Effector CD4-positive, alpha-beta T cell (primary cell): ENCODE results near the gene CACNA1G.

Experiments used
- DNase-seq: peaks from one replicate; pipeline ENCODE4 v3.0.0-alpha.2; 2020

CACNA1G gene

GRCh38 chr17:50659179-50659578 lies 98.7 kb downstream of the CACNA1G start:
- DNase-seq: no peak

GRCh38 chr17:50660042-50660886 lies 99.7 kb downstream of the CACNA1G start:
- DNase-seq: no peak

GRCh38 chr17:50660887-50661345 lies 100.4 kb downstream of the CACNA1G start:
- no peak for DNase-seq

- no peak for DNase-seq
Measured at GRCh38 chr17:50661348-50661747, 100.8 kb downstream of the CACNA1G start.

- DNase-seq: no peak
Measured at GRCh38 chr17:50661795-50662391, 101.4 kb downstream of the CACNA1G start.

GRCh38 chr17:50662632-50663225 lies 102.2 kb downstream of the CACNA1G start:
- no peak for DNase-seq

GRCh38 chr17:50663812-50664374 lies 103.4 kb downstream of the CACNA1G start:
- DNase-seq: no peak

GRCh38 chr17:50664788-50665458 lies 104.4 kb downstream of the CACNA1G start:
- DNase-seq: no peak

- no peak for DNase-seq
Measured at GRCh38 chr17:50665838-50666237, 105.3 kb downstream of the CACNA1G start.

GRCh38 chr17:50666316-50666715 lies 105.8 kb downstream of the CACNA1G start:
- DNase-seq: no peak

GRCh38 chr17:50667259-50668024 lies 106.9 kb downstream of the CACNA1G start:
- no peak for DNase-seq

GRCh38 chr17:50668025-50668837 lies 107.7 kb downstream of the CACNA1G start:
- DNase-seq: no peak

GRCh38 chr17:50668838-50669581 lies 108.5 kb downstream of the CACNA1G start:
- no peak for DNase-seq

- DNase-seq: no peak
Measured at GRCh38 chr17:50672071-50672470, 111.6 kb downstream of the CACNA1G start.

GRCh38 chr17:50672831-50673551 lies 112.5 kb downstream of the CACNA1G start:
- no peak for DNase-seq

- no peak for DNase-seq
Measured at GRCh38 chr17:50675190-50675589, 114.7 kb downstream of the CACNA1G start.

GRCh38 chr17:50675627-50676026 lies 115.1 kb downstream of the CACNA1G start:
- no peak for DNase-seq

GRCh38 chr17:50676065-50676975 lies 115.8 kb downstream of the CACNA1G start:
- DNase-seq: no peak
